Stimulated activated CD4-positive, alpha-beta T cell treated with anti-CD3 and anti-CD28 coated beads, Interleukin-12 subunit alpha, Interleukin-12 subunit beta, amount 100 ng/mL, for 24 hours (primary cell): Measurements from ENCODE around the gene CD58.
"Not testable (repeated sequence)": the region's sequence is repeated elsewhere in the genome, so short reads cannot be mapped to it uniquely, and the experiment has no call there.

Experiments used
- DNase-seq, 2 experiments: peaks; one replicate each; pipeline ENCODE4 v3.0.0-alpha.2; 2020; ENCODE audit warnings: low read depth in 2 of 2

The CD58 gene

DNA sequence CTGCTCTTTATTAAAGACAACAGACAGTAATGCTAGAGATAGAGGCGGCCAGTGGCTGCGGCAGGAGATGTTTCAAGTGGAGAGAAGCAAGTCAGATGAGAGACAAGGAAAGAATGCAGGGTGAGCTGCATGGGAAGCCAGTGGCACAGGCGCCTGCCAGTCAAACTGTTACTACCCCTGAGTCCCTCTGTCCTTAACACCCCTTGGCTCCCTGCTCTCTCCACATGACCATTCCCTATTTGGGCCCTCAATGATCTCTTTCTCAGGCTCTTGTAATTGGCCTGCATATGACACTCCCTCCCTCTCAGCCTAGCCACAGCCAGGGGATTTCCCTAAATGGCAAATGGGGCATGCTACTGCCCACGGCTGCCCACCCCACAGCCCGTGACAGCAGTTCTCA lies 22.6 kb upstream of the CD58 start:
- not testable (repeated sequence) for DNase-seq

DNA sequence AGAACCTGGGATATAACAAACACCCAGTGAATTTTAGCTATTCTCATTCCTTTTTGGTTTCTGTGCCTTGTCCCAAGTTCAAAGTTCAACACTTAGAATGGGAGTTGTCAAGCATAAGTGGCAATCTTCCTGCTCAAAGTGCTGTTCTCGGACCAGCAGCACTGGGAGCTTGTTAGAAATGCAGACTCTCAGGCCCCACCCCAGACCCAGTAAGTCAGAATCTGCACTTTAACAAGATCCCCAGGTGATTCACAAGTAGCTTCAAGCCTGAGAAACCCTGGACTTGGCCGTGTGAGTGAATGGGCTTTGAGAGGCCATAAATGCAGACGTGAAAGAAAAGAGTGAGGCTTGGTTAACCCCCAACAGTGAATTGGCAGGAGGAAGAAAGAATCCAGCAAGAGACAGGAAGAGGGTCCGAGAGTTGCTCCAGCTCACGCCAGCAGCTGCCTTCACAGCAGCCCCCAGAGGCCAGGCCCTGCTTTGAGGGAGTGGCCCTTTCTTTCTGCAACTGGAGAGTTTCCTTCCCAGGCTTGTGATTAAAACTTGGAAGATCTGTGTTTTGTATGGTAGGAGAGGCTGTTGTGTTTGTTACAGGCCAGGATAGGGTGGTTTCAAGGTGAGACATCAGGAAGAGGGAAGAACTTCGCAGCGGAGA lies 21.3 kb upstream of the CD58 start:
- not testable (repeated sequence) for DNase-seq

DNA sequence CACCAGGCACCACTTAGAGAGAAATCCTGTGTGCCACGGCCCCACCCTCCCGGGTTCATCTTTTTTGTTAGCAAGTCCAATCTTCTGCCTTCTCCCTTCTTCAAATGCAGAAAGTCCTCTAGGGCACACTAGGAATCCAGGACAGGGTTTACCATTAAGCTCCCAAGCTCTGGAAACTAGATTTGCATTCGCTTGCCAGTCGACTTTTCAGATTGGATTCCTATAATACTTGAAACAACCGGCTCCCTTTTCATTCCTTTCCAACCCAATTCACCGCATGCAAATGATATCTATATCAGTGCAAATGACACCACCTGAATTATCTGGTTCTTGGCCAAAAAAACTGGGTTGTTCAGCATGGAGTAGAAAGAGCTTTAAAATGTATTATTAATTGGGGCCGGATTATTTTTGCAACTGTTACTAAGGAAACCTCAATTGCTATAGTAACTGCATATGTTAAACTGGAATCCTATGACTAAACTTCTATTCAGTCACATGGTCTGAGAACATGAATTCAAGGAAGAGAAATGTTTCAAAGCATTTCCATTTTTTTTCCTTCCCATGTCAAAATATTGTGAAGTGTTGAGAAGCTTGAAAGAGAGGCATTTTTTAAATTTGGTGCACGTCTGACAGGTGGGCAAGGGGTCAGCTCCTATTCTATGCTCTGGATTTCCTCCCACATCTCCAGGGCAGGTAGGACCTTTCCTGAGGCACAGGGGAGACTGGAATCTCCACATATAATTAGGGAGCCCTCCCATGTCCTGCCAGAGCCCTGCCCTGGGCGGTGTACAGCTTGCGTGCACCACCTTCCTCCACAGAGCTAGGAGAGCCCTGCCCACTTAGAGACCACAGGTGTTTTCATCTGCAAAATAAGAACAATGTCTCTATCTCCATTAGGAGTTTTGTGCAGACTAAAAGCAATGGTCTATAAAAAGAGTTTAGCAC lies 20.5 kb upstream of the CD58 start:
- not testable (repeated sequence) for DNase-seq

DNA sequence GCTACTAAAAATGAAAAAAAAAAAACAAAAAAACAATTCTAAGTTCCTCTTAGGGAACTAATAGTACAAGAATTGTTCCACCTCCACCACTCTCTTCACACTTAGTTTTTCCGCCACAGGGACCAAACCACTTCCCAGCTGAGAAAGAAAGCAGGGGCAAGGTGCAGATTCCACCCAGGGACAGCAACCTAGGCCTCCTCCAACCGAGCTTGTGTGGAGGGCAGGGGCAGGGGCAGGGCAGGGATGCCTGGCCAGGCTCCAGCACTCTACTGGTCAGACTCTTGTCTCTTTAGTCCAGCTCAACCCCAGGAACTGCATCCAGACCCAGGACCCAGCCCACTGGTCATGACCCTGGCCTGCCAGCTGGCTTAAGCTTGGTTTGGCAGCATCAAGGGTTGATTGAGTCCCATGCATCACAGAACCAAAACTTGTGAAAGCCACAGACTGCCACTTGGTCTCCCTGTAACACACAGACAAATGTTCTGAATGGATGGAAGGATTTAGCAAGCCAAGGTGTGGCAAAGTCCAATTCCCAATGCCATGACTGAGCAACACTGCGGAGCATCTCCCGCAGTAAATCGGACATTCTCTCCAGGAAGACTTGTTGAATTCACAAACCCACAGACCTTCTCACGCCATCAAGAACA lies 19.7 kb upstream of the CD58 start:
- not testable (repeated sequence) for DNase-seq

DNA sequence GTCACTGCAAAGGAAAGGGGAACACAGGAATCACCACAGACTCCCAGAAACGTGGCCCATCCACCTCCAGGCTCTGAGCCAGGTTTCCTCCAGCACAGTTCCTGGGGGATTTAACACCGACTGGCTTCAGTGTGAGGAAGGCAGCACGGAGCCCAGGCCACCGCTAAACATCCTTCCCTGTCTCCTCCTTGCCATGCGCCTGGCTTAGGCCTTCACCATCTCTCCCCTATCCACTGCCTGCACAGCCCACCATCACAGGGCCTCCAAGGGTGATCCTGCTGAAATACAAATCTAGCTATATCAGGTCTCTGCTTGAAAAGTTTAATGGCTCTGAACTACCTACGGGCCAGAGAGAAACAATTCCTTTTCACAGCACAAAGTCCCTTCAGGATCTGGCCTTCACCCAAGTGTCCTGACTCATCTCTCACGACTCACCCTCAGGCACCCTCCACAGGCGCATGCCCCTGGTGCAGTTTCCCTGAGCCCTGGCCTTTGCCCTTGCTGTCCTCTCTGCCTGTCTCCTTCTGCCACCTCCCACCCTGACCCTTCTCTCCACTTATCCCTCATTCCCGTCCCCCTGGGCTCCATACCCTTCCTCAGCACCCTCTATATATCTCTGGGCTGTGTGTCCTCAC lies 18.4 kb upstream of the CD58 start:
- DNase-seq: not testable (repeated sequence)

DNA sequence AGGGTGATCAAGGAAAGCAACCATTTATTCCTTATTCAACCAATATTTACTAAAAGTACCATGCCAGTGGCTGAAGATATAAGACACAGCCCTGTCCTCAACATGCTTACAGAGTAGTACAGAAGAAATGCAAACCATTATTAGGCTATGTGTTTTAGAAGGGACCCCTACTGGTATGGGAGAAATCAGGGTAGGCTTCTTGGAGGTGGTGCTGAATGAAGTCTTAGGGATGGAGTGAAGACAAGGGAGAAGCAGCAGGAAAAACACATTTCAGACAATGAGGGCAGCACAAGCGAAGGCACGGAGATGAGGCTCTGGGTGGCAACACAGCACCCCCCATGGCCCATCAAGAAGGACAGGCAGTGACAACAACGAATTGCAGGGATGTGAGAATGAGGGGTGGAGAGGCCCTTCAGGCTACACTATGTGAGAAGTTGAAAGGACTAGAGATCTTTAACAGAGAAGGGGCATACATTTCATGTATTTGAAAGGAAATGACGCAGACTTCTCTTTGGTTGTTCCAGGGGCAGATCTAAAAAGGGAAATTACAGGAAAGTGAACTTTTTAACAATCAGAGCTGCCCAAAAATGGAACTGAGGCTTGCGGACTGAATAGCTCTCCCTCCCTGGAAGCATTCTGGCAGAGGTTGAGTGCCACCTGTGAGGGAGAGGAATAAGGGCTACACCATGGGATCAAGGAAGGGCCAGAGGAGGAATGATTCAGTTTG lies 16.8 kb upstream of the CD58 start:
- no peak for DNase-seq

DNA sequence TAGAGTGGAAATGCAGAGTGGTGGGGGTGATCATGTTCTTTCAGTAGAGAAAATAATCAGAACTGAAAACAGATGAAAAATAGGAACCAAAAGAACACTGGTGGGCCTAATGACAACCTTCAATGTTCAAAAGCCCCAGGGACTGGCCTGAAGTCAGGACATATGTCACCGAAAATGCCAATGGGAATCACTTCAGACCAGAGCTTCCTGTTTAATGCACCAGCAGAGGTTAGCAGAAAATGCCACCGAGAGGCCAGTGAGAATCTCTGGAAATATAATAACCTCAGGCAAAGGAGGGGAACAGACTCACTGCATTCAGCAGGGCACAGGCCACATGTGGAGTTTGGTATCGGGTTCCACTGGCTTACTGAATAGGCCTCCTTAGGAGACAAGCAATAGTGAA lies 15.9 kb upstream of the CD58 start:
- no peak for DNase-seq

DNA sequence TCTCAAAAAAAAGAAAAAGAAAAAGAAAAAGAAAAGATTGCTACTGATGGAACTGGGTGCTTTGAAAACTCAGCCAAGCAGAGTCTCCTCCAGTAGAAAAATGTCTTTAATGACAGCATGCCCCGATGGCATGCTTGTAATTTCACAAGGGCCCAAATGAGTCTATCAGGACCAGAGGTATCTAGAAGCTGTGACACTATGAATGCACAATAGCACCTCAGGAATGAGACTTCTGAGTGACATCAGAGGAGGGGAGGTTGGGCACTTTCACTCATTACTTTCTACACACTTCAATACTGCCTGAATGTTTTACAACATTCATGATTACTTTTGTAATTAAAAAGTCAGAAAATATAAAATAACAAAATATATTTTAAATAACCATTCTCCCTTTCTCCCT lies 15.1 kb upstream of the CD58 start:
- DNase-seq: no peak

DNA sequence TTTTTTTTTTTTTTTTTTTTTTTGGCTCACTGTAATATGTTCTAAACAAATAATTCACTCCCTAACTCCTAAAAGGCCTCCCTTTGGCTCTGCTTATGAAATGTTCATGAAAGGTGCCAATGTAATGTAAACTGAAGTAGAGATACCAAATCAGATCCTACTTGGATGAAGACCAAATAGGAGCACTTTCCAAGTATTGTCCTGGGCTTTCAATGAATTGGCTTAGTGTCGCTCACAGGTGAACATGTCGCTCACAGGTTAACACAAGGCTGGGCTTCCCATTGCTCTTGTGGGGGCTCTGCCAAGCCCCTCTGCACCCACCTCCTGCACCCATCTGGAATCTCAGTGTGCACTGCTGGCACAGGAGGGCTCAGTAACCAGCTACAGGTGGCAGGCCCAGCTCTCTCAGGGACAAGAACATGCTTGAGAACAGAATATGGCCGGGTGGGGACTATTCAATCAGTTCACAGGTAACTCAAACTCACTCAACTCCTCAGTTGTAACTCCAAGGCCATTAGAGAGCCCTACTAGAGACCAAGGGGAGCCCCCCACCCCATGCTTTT lies 10.6 kb upstream of the CD58 start:
- DNase-seq: no peak

DNA sequence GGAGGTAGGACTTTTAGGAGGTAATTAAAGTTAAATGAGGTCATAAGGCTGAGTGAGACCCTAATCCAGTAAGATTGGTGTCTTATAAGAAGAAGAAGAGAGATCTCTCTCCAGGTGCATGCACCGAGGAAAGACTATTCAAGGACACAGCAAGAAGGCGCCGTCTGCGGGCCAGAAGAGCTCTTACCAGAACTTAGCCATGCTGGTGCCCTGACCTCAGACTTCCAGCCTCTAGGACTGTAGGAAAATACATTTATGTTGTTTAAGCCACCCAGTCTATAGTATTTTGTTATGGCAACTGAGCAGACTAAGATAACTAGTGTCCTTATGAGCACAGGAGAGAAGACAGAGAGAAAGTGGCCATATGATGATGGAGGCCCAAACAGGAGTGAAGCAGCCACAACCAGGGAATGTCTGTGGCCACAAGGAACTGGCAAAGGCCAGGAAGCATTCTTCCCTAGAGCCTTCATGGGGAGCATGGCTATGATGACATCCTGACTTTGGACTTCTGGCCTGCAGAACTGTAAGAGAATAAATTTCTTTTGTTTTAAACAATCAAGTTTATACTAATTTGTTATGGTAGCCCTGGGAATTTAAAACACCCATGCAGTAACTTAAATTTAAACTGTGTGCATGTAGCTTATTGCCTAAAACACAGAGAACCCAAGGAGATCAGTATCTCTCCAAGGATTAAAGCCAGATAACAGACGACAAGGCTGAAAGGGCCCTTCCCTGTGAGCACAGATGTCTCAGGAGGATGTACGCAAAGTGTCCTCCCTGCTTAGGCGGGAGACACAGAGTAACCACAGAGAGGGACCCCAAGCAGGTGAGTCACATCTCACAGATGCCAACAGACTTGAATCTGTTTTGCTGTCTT lies 9.9 kb upstream of the CD58 start:
- DNase-seq: no peak

DNA sequence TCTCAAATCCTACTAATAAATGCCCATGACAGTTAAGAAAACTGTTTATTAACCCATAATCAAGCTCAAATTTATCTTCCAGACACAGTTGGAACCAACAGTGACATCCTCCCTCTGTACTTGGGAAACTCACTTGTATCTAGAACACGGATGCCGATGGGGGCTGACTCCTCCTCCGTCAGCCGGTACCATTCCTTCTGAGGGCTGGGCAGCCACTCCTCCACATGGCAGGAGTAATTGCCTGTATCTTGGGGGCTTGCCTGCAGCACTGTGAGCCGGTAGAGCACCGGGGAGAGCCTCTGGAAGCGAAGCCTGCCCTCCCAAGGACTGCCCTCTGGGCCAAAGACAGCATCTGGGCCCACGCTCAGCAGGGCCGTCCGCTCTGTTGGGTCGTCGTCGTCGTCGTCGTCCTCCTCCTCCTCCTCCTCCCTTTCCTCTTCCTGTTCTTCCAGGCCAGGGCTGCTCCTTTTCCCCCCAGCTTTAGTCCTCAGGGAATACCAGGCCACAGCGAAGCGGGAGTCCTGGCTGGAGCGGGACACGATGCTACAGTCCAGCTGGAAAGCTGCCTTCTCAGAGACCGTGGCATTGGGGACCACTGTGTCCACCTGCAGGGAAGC lies 8.5 kb upstream of the CD58 start:
- no peak for DNase-seq

DNA sequence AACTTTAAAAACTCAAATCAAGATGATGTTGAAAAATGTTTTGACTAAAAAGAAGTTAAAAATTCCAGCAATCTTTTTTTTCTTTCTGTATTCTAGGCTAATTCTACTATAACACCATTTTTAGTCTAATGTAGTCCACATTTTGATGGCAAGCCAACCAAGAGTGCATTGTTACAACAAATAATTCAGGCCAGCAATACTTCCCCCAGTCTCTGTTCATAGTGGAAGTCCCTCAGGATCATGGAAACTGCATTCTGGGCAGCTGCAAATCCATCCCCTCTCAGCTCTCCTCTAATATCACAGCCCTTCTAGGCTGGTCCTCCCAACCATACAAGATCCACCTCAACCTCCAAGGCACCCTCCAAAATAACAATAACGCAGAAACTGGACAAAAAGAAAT lies 7.8 kb upstream of the CD58 start:
- no peak for DNase-seq

DNA sequence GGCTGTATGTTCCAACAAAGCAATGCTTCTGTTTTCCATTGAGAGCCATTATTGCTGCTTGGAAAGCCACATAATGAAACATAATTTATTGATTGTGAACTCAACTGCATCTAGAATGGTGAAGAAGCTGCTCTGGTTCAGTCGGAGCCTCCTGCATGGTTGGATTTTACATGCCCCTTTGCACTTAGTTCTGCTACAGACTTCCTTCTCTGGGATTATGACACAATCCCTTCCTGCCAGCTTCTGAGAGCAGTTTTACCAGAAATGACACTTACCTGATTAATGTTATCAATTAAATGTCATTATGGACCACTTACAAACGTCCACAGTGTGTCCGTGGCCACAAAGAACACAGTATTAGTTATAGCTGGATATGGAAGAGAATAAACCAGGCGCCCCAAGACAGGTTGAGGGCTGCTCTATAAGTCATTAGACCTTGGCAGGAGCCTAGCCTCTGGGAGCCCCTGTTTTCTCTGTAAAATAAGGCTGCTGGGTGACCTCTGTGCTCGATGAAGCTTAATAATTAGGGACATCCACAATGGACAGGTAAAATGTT lies 7.0 kb upstream of the CD58 start:
- no peak for DNase-seq

DNA sequence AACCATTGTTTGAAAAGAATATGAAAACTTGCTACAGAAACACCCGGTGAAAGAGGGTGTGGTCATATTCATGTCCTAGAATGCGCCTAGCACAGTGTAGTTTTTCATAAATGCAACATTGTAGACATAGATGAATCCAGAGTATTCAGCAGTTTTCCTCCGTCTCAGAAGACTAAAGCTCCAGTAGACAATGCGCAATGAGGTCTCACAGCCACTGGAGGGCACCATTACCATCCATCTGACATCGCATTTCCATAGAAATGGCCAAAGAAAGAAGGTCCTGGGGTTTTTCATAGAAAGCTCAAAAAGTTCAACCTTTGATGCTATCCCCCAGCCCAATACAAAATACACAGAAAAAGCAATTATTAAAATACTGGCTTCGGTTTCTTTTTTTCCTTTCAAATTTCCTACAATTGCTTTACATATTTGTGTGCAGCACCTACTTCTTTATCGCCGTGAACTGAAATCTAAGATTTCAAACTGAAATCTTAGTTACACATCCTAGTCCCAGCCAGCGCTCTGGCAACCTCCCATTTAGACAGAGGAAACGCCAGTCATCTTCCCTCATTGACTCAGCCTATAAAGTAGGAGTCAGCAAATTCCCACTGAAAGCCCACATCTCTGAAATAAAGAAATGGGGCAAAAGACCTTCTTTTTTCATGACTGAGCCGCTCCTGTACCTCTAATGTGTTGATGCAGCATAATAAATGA lies 3.9 kb upstream of the CD58 start:
- peak in 1 of 2 experiments; percentile 45 for DNase-seq

DNA sequence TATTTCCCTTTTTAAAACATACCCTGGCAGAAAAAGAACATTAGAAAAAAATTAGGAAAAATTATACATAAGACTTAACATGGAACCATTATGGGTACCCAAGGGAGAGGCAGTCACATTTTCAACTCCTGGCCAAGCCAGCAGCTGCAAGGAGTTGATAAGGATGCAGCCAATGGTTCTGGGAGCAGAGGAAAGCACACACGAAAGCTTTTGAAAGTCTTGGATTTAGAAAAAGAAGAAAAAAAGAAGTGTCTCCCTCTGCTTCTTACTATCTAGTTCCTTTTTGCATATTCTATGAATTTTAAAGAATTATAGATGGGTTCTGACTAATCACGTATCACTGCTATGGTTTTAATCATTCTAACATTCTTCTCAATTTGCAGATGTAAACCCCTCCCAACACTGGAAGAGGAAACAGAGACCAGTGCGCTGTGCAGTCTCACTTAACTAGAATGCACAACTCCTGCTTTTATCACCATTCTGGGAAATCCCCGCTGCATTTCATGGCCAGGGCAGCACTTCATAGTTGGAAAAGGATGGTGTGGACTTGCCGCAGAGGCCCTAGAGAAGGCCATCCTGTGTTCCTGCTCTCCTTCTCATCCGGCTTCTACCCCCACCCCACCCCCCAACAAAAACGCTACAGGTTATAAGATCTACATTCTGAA lies 2.7 kb upstream of the CD58 start:
- DNase-seq: no peak

DNA sequence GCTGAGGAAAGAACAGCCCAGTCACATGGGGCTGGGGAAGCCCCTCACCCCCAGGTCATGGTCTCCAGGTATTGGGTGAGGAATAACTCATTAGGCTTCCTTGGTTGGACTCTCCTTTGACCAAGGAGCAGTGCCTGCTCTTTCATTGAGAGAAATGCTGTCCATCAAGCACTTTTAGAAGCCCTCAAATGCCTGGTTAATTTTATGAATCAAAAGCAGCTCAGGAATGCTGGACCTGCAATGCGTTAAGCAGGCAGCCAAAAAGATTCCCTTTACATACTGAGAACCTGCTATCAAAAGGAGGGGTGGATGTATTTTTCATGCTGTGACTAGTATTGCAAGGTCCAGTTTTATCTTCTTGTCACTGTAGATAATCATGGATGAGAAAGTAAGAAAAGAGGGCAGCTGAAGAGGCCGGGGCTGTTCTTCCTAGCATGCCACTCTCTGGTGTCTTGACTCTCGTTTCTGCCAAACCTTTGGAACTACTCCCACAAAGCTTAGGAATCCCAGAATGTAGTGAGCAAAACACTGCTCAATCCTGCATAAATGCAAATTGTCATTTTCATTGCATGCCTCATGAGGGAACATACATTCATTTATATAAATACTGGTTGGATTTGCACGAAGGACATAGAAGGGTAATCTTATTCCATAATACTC lies 2.1 kb upstream of the CD58 start:
- DNase-seq: no peak

DNA sequence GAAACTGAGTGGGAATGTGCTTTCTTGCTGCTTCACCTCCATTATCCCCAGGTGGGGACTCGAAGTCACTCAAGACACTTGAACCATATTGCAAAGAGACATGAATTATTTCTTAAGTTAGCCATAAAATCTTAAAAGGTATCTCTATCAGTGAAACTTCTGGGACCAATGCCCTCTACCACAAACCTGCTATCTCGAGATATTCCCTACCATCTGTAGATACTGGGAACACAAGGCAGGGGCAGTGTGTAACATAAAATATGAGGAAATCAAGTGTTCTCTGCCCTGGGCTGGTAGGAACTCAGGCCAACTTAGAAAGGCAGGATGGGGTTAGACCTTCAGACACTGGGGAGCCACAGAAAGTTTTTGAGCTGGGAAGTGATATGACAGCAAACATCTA lies 1.3 kb upstream of the CD58 start:
- no peak for DNase-seq
